H1 (cell line): ENCODE data around the gene IGLL5. TPM values are rescaled to one million over a fixed set of nuclear protein-coding genes. Genes with fewer than 3 reads are reported as not detected.

Source experiments
- E2F6 ChIP-seq: IDR thresholded peaks from 2 replicates; pipeline ENCODE4 v1.6.1; 2012; ENCODE audit warnings: inconsistent platforms
- KDM1A ChIP-seq: fragments of 200-600, 300-600 bp; sonication (generic); IDR thresholded peaks from 2 replicates; pipeline ENCODE4 v1.7.1; 2016; ENCODE audit warnings: mild to moderate bottlenecking, low read length, borderline replicate concordance
- NANOG ChIP-seq: IDR thresholded peaks from 2 replicates; pipeline ENCODE4 v1.6.1; 2011; ENCODE audit warnings: low read length, low read depth, mild to moderate bottlenecking, inconsistent platforms; ENCODE audit not compliant: insufficient read depth, poor library complexity, severe bottlenecking
- RXRA ChIP-seq: IDR thresholded peaks from 2 replicates; pipeline ENCODE4 v1.6.1; 2011; ENCODE audit warnings: low read depth, mild to moderate bottlenecking, low read length, moderate library complexity; ENCODE audit not compliant: insufficient read depth
- TEAD4 ChIP-seq: IDR thresholded peaks from 2 replicates; pipeline ENCODE4 v1.6.1; 2012; ENCODE audit warnings: low read depth, low read length, inconsistent platforms, mixed read lengths
- polyA plus RNA-seq, 7 experiments: library from polyadenylated mRNA; depleted of rRNA in 3 of 7; stranded (reverse) in 5 of 7; unstranded in 2 of 7; fragments of >200 nt in 5 of 7; fragments of 200-250 nt in 2 of 7; gene quantifications; 1 replicate in 5 of 7; 2 replicates in 1 of 7; 4 replicates in 1 of 7; pipeline versions ENCODE4 v1.2.1 to v1.2.3, GENCODE V29; 2011 to 2013; ENCODE audit warnings: missing spikeins in 2 of 7, mixed read lengths in 2 of 7
- total RNA-seq: library from RNA; stranded (reverse); fragmentation: NEBNext Ultra II Directional; extraction: Animal tissue kit (Norgen Biotek cat#: 25700); gene quantifications from 2 replicates; pipeline ENCODE4 v1.2.1, GENCODE V29; 2021

The IGLL5 gene
- total and polyA plus RNA-seq, 2 of the 8 experiments (the other 6 are each of a cell fraction or from before 2014, with no cell fraction given) = not detected

GRCh38 chr22:22933807-22934542 is 46.4 kb downstream of the IGLL5 start (continued):
- no peak for TF ChIP-seq RXRA
- no peak for TF ChIP-seq NANOG
- no peak for TF ChIP-seq TEAD4
- TF ChIP-seq KDM1A = no peak
- TF ChIP-seq E2F6 = no peak
